HepG2 (cell line): ENCODE measurements around the gene BRAF. TPM values are rescaled to one million over a fixed set of nuclear protein-coding genes. Genes with fewer than 3 reads are reported as not detected.

ENCODE experiments used
- ASH2L ChIP-seq: fragments of 300-600, 200-600 bp; sonication (generic); IDR thresholded peaks from 2 replicates; pipeline ENCODE4 v1.7.0; 2017; ENCODE audit warnings: low read depth, mild to moderate bottlenecking, moderate library complexity, mixed read lengths, low read length; ENCODE audit not compliant: insufficient read length
- ATF7 ChIP-seq, 2 experiments: fragments of 450-650 bp in 1 of 2; sonication (generic) in 1 of 2; formaldehyde crosslinking in 1 of 2; IDR thresholded peaks; 2 replicates each; pipeline versions ENCODE4 v1.4.0 to v1.6.1; 2016 to 2020; ENCODE audit warnings: antibody characterized with exemption in 1 of 2, mild to moderate bottlenecking in 1 of 2, missing genetic modification reagents in 1 of 2
- DNMT3B ChIP-seq: conservative IDR thresholded peaks from 2 replicates; pipeline ENCODE4 v1.6.1; 2016; ENCODE audit warnings: missing biosample characterization, control low read depth
- HNRNPUL1 ChIP-seq: fragments of 200-400 bp; formaldehyde crosslinking; IDR thresholded peaks from 2 replicates; pipeline ENCODE4 v1.6.1; 2017; ENCODE audit warnings: low read depth, mild to moderate bottlenecking, low read length, moderate library complexity
- IKZF1 ChIP-seq: fragments of 450-650 bp; IDR thresholded peaks from 2 replicates; pipeline ENCODE4 v1.7.1; 2016
- MIER2 ChIP-seq: IDR thresholded peaks from 2 replicates; pipeline ENCODE4 v1.6.1; 2016; ENCODE audit warnings: missing biosample characterization, missing genetic modification reagents
- PAX8 ChIP-seq: sonication (generic); formaldehyde crosslinking; IDR thresholded peaks from 2 replicates; pipeline ENCODE4 v1.8.0; 2022; ENCODE audit warnings: mild to moderate bottlenecking, missing genetic modification reagents, borderline replicate concordance
- PAXIP1 ChIP-seq: sonication (generic); formaldehyde crosslinking; conservative IDR thresholded peaks from 2 replicates; pipeline ENCODE4 v1.4.0; 2020; ENCODE audit warnings: mild to moderate bottlenecking, missing genetic modification reagents, moderate library complexity
- PHF8 ChIP-seq: sonication (generic); formaldehyde crosslinking; IDR thresholded peaks from 2 replicates; pipeline ENCODE4 v1.5.0; 2020; ENCODE audit warnings: missing genetic modification reagents
- PLRG1 ChIP-seq: fragments of 450-650 bp; conservative IDR thresholded peaks from 2 replicates; pipeline ENCODE4 v1.6.1; 2016
- SP2 ChIP-seq: sonication (generic); formaldehyde crosslinking; IDR thresholded peaks from 2 replicates; pipeline ENCODE4 v1.5.1; 2020; ENCODE audit warnings: mild to moderate bottlenecking, missing genetic modification reagents
- SRSF1 ChIP-seq: fragments of 200-400 bp; formaldehyde crosslinking; optimal IDR thresholded peaks from 2 replicates; pipeline ENCODE3; 2017; ENCODE audit warnings: mild to moderate bottlenecking, low read depth, low read length, moderate library complexity
- YEATS2 ChIP-seq: sonication (generic); formaldehyde crosslinking; IDR thresholded peaks from 2 replicates; pipeline ENCODE4 v1.4.0; 2020; ENCODE audit warnings: missing genetic modification reagents, borderline replicate concordance
- ZNF256 ChIP-seq: sonication (generic); formaldehyde crosslinking; conservative IDR thresholded peaks from 2 replicates; pipeline ENCODE4 v1.4.0; 2020; ENCODE audit warnings: missing genetic modification reagents
- ZNF281 ChIP-seq: sonication (generic); formaldehyde crosslinking; IDR thresholded peaks from 2 replicates; pipeline ENCODE4 v1.4.0; 2020; ENCODE audit warnings: missing genetic modification reagents, borderline replicate concordance
- ZNF574 ChIP-seq: sonication (generic); formaldehyde crosslinking; IDR thresholded peaks from 2 replicates; pipeline ENCODE4 v1.4.0; 2020; ENCODE audit warnings: missing genetic modification reagents
- ZNF580 ChIP-seq: IDR thresholded peaks from 2 replicates; pipeline ENCODE4 v1.6.1; 2016; ENCODE audit warnings: low read depth, borderline replicate concordance
- ZNF615 ChIP-seq: sonication (generic); formaldehyde crosslinking; IDR thresholded peaks from 2 replicates; pipeline ENCODE4 v1.5.0; 2020; ENCODE audit warnings: mild to moderate bottlenecking, missing genetic modification reagents, borderline replicate concordance
- ZNF746 ChIP-seq: sonication (generic); formaldehyde crosslinking; IDR thresholded peaks from 2 replicates; pipeline ENCODE4 v1.8.0; 2022; ENCODE audit warnings: mild to moderate bottlenecking, missing genetic modification reagents
- ZNF773 ChIP-seq: sonication (generic); formaldehyde crosslinking; IDR thresholded peaks from 2 replicates; pipeline ENCODE4 v1.4.0; 2020; ENCODE audit warnings: missing genetic modification reagents, borderline replicate concordance
- ZNF775 ChIP-seq: sonication (generic); formaldehyde crosslinking; IDR thresholded peaks from 2 replicates; pipeline ENCODE4 v1.4.0; 2020; ENCODE audit warnings: missing genetic modification reagents, mild to moderate bottlenecking, moderate library complexity, borderline replicate concordance
- polyA plus RNA-seq, 8 experiments: library from polyadenylated mRNA; depleted of rRNA in 3 of 8; stranded (reverse) in 7 of 8; unstranded in 1 of 8; fragments of >200 nt; fragmentation: Illumina TruSeq in 4 of 8; extraction: Trizol in 4 of 8; gene quantifications; 2 replicates each; pipeline versions ENCODE4 v1.2.1 to v1.2.3, GENCODE V29; 2011 to 2016; ENCODE audit warnings: low read depth in 4 of 8, missing spikeins in 1 of 8, mixed read lengths in 1 of 8; ENCODE audit not compliant: insufficient read depth in 1 of 8
- total RNA-seq, 5 experiments: library from RNA; depleted of rRNA; stranded (reverse); fragments of >200 nt; fragmentation: Illumina TruSeq; extraction: Trizol; gene quantifications; 2 replicates each; pipeline ENCODE4 v1.2.3, GENCODE V29; 2016; ENCODE audit warnings: low read depth in 1 of 5

The BRAF gene
- total and polyA plus RNA-seq, 2 of the 13 experiments (the other 11 are each of a cell fraction or from before 2014, with no cell fraction given): 12.5 to 13.4 TPM

- no peak; the same call in 1 of the 2 replicates for TF ChIP-seq ZNF574
- no peak for TF ChIP-seq PAX8
- no peak for TF ChIP-seq PLRG1
- TF ChIP-seq IKZF1: no peak
- TF ChIP-seq HNRNPUL1: no peak
- no peak for TF ChIP-seq ZNF281
- peak; percentile 95 for TF ChIP-seq ATF7 (IDR thresholded peaks at IDR 0.05)
- TF ChIP-seq ATF7 (CRISPR knock-in tag; IDR thresholded peaks at IDR 0.05): 0 out of 2 replicates have a peak, but pooled peaks have one; percentile 61
- TF ChIP-seq ASH2L: peak; percentile 24
- no peak for TF ChIP-seq DNMT3B (CRISPR knock-in tag)
- TF ChIP-seq ZNF775: no peak
- no peak for TF ChIP-seq PAXIP1
- no peak; the same call in 1 of the 2 replicates for TF ChIP-seq PHF8 (CRISPR knock-in tag)
- no peak for TF ChIP-seq ZNF580 (CRISPR knock-in tag)
- no peak for TF ChIP-seq ZNF256 (CRISPR knock-in tag)
- no peak for TF ChIP-seq ZNF773 (CRISPR knock-in tag)
- no peak for TF ChIP-seq SP2 (CRISPR knock-in tag)
- no peak for TF ChIP-seq ZNF615 (CRISPR knock-in tag)
- TF ChIP-seq SRSF1: no peak
- no peak for TF ChIP-seq MIER2 (CRISPR knock-in tag)
- TF ChIP-seq ZNF746 (CRISPR knock-in tag): no peak
- peak; percentile 29; the same call in 1 of the 2 replicates for TF ChIP-seq YEATS2 (CRISPR knock-in tag)
Measured at GRCh38 chr7:140924821-140925421, at the start of gene BRAF (continued).
